Activated naive CD4-positive, alpha-beta T cell treated with anti-CD3 and anti-CD28 coated beads, Interleukin-2, amount 50 U/mL, for 24 hours (primary cell): ENCODE results near the gene TIMM44.

ENCODE experiments used
- H3K27ac Mint-ChIP-seq: one replicate; pipeline ENCODE4 v1.8.0; 2021; ENCODE audit warnings: mild to moderate bottlenecking, mixed read lengths
- H3K27me3 Mint-ChIP-seq: one replicate; pipeline ENCODE4 v1.8.0; 2021; ENCODE audit warnings: mixed read lengths
- H3K36me3 Mint-ChIP-seq: one replicate; pipeline ENCODE4 v1.8.0; 2021; ENCODE audit warnings: mixed read lengths
- H3K4me1 Mint-ChIP-seq: one replicate; pipeline ENCODE4 v1.8.0; 2021; ENCODE audit warnings: mixed read lengths
- H3K4me3 Mint-ChIP-seq: one replicate; pipeline ENCODE4 v1.8.0; 2021; ENCODE audit warnings: mild to moderate bottlenecking, mixed read lengths
- H3K9me3 Mint-ChIP-seq: one replicate; pipeline ENCODE4 v1.8.0; 2021; ENCODE audit warnings: mixed read lengths

Gene TIMM44

GRCh38 chr19:7980635-7981121 is 37.2 kb upstream of the TIMM44 start:
- H3K36me3 Mint-ChIP-seq, result peaks cover 1% of the 10 kb centered on the region

GRCh38 chr19:7980168-7980567 is 36.7 kb upstream of the TIMM44 start:
- Mint-ChIP-seq H3K4me3 (no peak overlapping the region), H3K27me3 (no peaks in the 10 kb centered on the region)

More at GRCh38 chr19:7980635-7981121, 37.2 kb upstream of the TIMM44 start:
- Mint-ChIP-seq H3K4me3 (no peak overlapping the region), H3K27me3 (no peaks in the 10 kb centered on the region), H3K9me3 (no peaks in the 10 kb centered on the region), H3K27ac (no peak overlapping the region), H3K4me1 (no peaks in the 10 kb centered on the region)

GRCh38 chr19:7979559-7979958 is 36.1 kb upstream of the TIMM44 start:
- Mint-ChIP-seq H3K27me3 (no peaks in the 10 kb centered on the region), H3K27ac (no peak overlapping the region)

More at GRCh38 chr19:7980168-7980567, 36.7 kb upstream of the TIMM44 start:
- H3K36me3 Mint-ChIP-seq, result peaks cover 1% of the 10 kb centered on the region
- H3K27ac Mint-ChIP-seq, result no peak overlapping the region
- no peaks in the 10 kb centered on the region for H3K9me3 Mint-ChIP-seq
- H3K4me1 Mint-ChIP-seq, result no peaks in the 10 kb centered on the region

GRCh38 chr19:7979011-7979410 is 35.5 kb upstream of the TIMM44 start:
- H3K27ac Mint-ChIP-seq, result no peak overlapping the region
- H3K4me3 Mint-ChIP-seq, result no peak overlapping the region
- no peaks in the 10 kb centered on the region for H3K27me3 Mint-ChIP-seq
- no peaks in the 10 kb centered on the region for H3K4me1 Mint-ChIP-seq
- H3K9me3 Mint-ChIP-seq, result no peaks in the 10 kb centered on the region
- H3K36me3 Mint-ChIP-seq, result peaks cover 1% of the 10 kb centered on the region

More at GRCh38 chr19:7979559-7979958, 36.1 kb upstream of the TIMM44 start:
- H3K36me3 Mint-ChIP-seq, result peaks cover 1% of the 10 kb centered on the region
- no peak overlapping the region for H3K4me3 Mint-ChIP-seq
- H3K9me3 Mint-ChIP-seq, result no peaks in the 10 kb centered on the region
- no peaks in the 10 kb centered on the region for H3K4me1 Mint-ChIP-seq

GRCh38 chr19:7978179-7978825 is 34.8 kb upstream of the TIMM44 start:
- Mint-ChIP-seq H3K27ac (no peak overlapping the region), H3K4me3 (no peak overlapping the region), H3K9me3 (no peaks in the 10 kb centered on the region), H3K27me3 (no peaks in the 10 kb centered on the region), H3K36me3 (peaks cover 1% of the 10 kb centered on the region), H3K4me1 (no peaks in the 10 kb centered on the region)

- no peaks in the 10 kb centered on the region for H3K4me1 Mint-ChIP-seq
- no peaks in the 10 kb centered on the region for H3K27me3 Mint-ChIP-seq
- H3K36me3 Mint-ChIP-seq, result peaks cover 1% of the 10 kb centered on the region
- no peaks in the 10 kb centered on the region for H3K9me3 Mint-ChIP-seq
- H3K27ac Mint-ChIP-seq, result no peak overlapping the region
- no peak overlapping the region for H3K4me3 Mint-ChIP-seq
Measured at GRCh38 chr19:7977723-7978040, 34.2 kb upstream of the TIMM44 start.

GRCh38 chr19:7977021-7977722 is 33.7 kb upstream of the TIMM44 start:
- no peaks in the 10 kb centered on the region for H3K9me3 Mint-ChIP-seq
- peaks cover 1% of the 10 kb centered on the region for H3K36me3 Mint-ChIP-seq
- no peaks in the 10 kb centered on the region for H3K4me1 Mint-ChIP-seq
- H3K4me3 Mint-ChIP-seq, result no peak overlapping the region
- H3K27ac Mint-ChIP-seq, result no peak overlapping the region
- H3K27me3 Mint-ChIP-seq, result no peaks in the 10 kb centered on the region

- Mint-ChIP-seq H3K4me3 (no peak overlapping the region), H3K27ac (no peak overlapping the region), H3K4me1 (no peaks in the 10 kb centered on the region), H3K36me3 (peaks cover 1% of the 10 kb centered on the region), H3K27me3 (no peaks in the 10 kb centered on the region), H3K9me3 (no peaks in the 10 kb centered on the region)
Measured at GRCh38 chr19:7976461-7976860, 33.0 kb upstream of the TIMM44 start.

- Mint-ChIP-seq H3K27me3 (no peaks in the 10 kb centered on the region), H3K4me3 (no peak overlapping the region), H3K9me3 (no peaks in the 10 kb centered on the region), H3K36me3 (peaks cover 1% of the 10 kb centered on the region), H3K4me1 (no peaks in the 10 kb centered on the region), H3K27ac (no peak overlapping the region)
Measured at GRCh38 chr19:7975037-7975436, 31.6 kb upstream of the TIMM44 start.

- Mint-ChIP-seq H3K4me3 (no peak overlapping the region), H3K27me3 (no peaks in the 10 kb centered on the region), H3K9me3 (no peaks in the 10 kb centered on the region), H3K27ac (no peak overlapping the region), H3K36me3 (no peaks in the 10 kb centered on the region), H3K4me1 (no peaks in the 10 kb centered on the region)
Measured at GRCh38 chr19:7973883-7974282, 30.4 kb upstream of the TIMM44 start.

- H3K27ac Mint-ChIP-seq, result no peak overlapping the region
Measured at GRCh38 chr19:7971553-7972520, 28.4 kb upstream of the TIMM44 start.

GRCh38 chr19:7970716-7971448 is 27.4 kb upstream of the TIMM44 start:
- H3K4me3 Mint-ChIP-seq, result no peak overlapping the region
- H3K27me3 Mint-ChIP-seq, result no peaks in the 10 kb centered on the region
- no peaks in the 10 kb centered on the region for H3K9me3 Mint-ChIP-seq
- no peak overlapping the region for H3K27ac Mint-ChIP-seq
- H3K4me1 Mint-ChIP-seq, result no peaks in the 10 kb centered on the region
- no peaks in the 10 kb centered on the region for H3K36me3 Mint-ChIP-seq

More at GRCh38 chr19:7971553-7972520, 28.4 kb upstream of the TIMM44 start:
- no peaks in the 10 kb centered on the region for H3K27me3 Mint-ChIP-seq
- H3K4me3 Mint-ChIP-seq, result no peak overlapping the region
- no peaks in the 10 kb centered on the region for H3K36me3 Mint-ChIP-seq
- H3K9me3 Mint-ChIP-seq, result no peaks in the 10 kb centered on the region
- no peaks in the 10 kb centered on the region for H3K4me1 Mint-ChIP-seq

- Mint-ChIP-seq H3K27me3 (no peaks in the 10 kb centered on the region), H3K4me1 (no peaks in the 10 kb centered on the region), H3K9me3 (no peaks in the 10 kb centered on the region), H3K27ac (no peak overlapping the region), H3K36me3 (peaks cover 4% of the 10 kb centered on the region), H3K4me3 (no peak overlapping the region)
Measured at GRCh38 chr19:7969555-7969939, 26.1 kb upstream of the TIMM44 start.

- Mint-ChIP-seq H3K27me3 (no peaks in the 10 kb centered on the region), H3K4me1 (no peaks in the 10 kb centered on the region), H3K4me3 (no peak overlapping the region), H3K27ac (no peak overlapping the region), H3K36me3 (peaks cover 4% of the 10 kb centered on the region), H3K9me3 (no peaks in the 10 kb centered on the region)
Measured at GRCh38 chr19:7968796-7969554, 25.5 kb upstream of the TIMM44 start.
